HG02623 (cell line): Measurements from ENCODE around the gene DGKI.

Experiments
- ATAC-seq: cut with Tn5 transposase; IDR thresholded peaks from one replicate; pipeline ENCODE4 v1.9.1; 2021; ENCODE audit warnings: moderate library complexity; ENCODE audit not compliant: unreplicated experiment

Gene DGKI

GRCh38 chr7:137439829-137440825 lies 406.6 kb downstream of the DGKI start:
- ATAC-seq, result no peak

GRCh38 chr7:137434946-137435345 lies 411.8 kb downstream of the DGKI start:
- no peak for ATAC-seq

GRCh38 chr7:137434530-137434929 lies 412.2 kb downstream of the DGKI start:
- no peak for ATAC-seq

GRCh38 chr7:137423321-137423720 lies 423.5 kb downstream of the DGKI start:
- no peak for ATAC-seq

GRCh38 chr7:137421366-137421765 lies 425.4 kb downstream of the DGKI start:
- ATAC-seq, result no peak

GRCh38 chr7:137418841-137419240 lies 427.9 kb downstream of the DGKI start:
- no peak for ATAC-seq

- ATAC-seq, result no peak
These were observed 429.3 kb downstream of the DGKI start for GRCh38 chr7:137417464-137417863.

GRCh38 chr7:137413901-137414300 lies 432.9 kb downstream of the DGKI start:
- ATAC-seq, result no peak

GRCh38 chr7:137411446-137411845 lies 435.3 kb downstream of the DGKI start:
- ATAC-seq, result no peak

GRCh38 chr7:137408126-137408525 lies 438.6 kb downstream of the DGKI start:
- no peak for ATAC-seq

- no peak for ATAC-seq
These were observed 439.7 kb downstream of the DGKI start for GRCh38 chr7:137407078-137407477.

- no peak for ATAC-seq
These were observed 442.0 kb downstream of the DGKI start for GRCh38 chr7:137404660-137405317.

GRCh38 chr7:137403353-137403695 lies 443.4 kb downstream of the DGKI start:
- ATAC-seq, result no peak

- ATAC-seq, result no peak
These were observed 444.0 kb downstream of the DGKI start for GRCh38 chr7:137402536-137403352.

GRCh38 chr7:137399827-137400823 lies 446.6 kb downstream of the DGKI start:
- no peak for ATAC-seq

- no peak for ATAC-seq
These were observed 450.7 kb downstream of the DGKI start for GRCh38 chr7:137396051-137396450.

GRCh38 chr7:137395420-137395819 lies 451.4 kb downstream of the DGKI start:
- ATAC-seq, result no peak

GRCh38 chr7:137393570-137393969 lies 453.2 kb downstream of the DGKI start:
- no peak for ATAC-seq

GRCh38 chr7:137390076-137390475 lies 456.7 kb downstream of the DGKI start:
- no peak for ATAC-seq

- ATAC-seq, result no peak
These were observed 457.9 kb downstream of the DGKI start for GRCh38 chr7:137388916-137389315.
